Cardiac muscle cell (in vitro differentiated cells and primary cell): ENCODE measurements around the gene TXNRD2. TPM values are rescaled to one million over a fixed set of nuclear protein-coding genes. Genes with fewer than 3 reads are reported as not detected.
"Not testable (repeated sequence)": the region's sequence is repeated elsewhere in the genome, so short reads cannot be mapped to it uniquely, and the experiment has no call there.

ENCODE experiments used
- DNase-seq, 2 donors: peaks; one replicate each; pipeline versions ENCODE4 v3.0.0 to v3.0.0-alpha.2; 2010 to 2017; ENCODE audit warnings: low read depth in 1 of 2, low spot score in 1 of 2
- H3K27ac ChIP-seq: fragments of 200-600 bp; sonication (generic); 2 replicates; pipeline ENCODE4 v1.5.1; 2016
- H3K27me3 ChIP-seq: fragments of 200-600 bp; sonication (generic); 2 replicates; pipeline ENCODE4 v1.6.0; 2016; ENCODE audit warnings: control low read depth
- H3K36me3 ChIP-seq: fragments of 200-600 bp; sonication (generic); 2 replicates; pipeline ENCODE4 v1.5.1; 2016; ENCODE audit warnings: control low read depth
- H3K4me1 ChIP-seq: fragments of 200-600 bp; sonication (generic); 2 replicates; pipeline ENCODE4 v1.8.1; 2017; ENCODE audit warnings: low read depth, mild to moderate bottlenecking, mixed run types
- H3K4me3 ChIP-seq: fragments of 200-600 bp; sonication (generic); 2 replicates; pipeline ENCODE4 v1.5.1; 2016; ENCODE audit warnings: mild to moderate bottlenecking
- H3K9me3 ChIP-seq: fragments of 200-600 bp; sonication (generic); 2 replicates; pipeline ENCODE4 v1.5.1; 2017; ENCODE audit warnings: low read depth, mild to moderate bottlenecking, control low read depth
- CTCF ChIP-seq: IDR thresholded peaks from 2 replicates; pipeline ENCODE4 v1.5.1; 2012; ENCODE audit warnings: low read depth, mild to moderate bottlenecking, low read length
- polyA plus RNA-seq: library from polyadenylated mRNA; unstranded; fragments of >200 nt; fragmentation: Nextera tagmentation; extraction: Ambion mirVana; gene quantifications from 2 replicates; pipeline ENCODE4 v1.2.1, GENCODE V29; 2016
- total RNA-seq: library from RNA; depleted of rRNA; stranded (reverse); fragments of >200 nt; gene quantifications from 2 replicates; pipeline ENCODE4 v1.2.3, GENCODE V29; 2016

The TXNRD2 gene
- total and polyA plus RNA-seq, 2 experiments from 2014 or later = 15.6 to 21.2 TPM

GRCh38 chr22:19913337-19913936 lies 28.2 kb downstream of the TXNRD2 start:
- no peaks in the 10 kb centered on the region for H3K27me3 ChIP-seq
- no peak overlapping the region for H3K4me3 ChIP-seq
- no peak overlapping the region for H3K27ac ChIP-seq
- no peaks in the 10 kb centered on the region for H3K36me3 ChIP-seq
- no peak for DNase-seq
- no peaks in the 10 kb centered on the region for H3K4me1 ChIP-seq
- no peak for TF ChIP-seq CTCF
- no peaks in the 10 kb centered on the region for H3K9me3 ChIP-seq

GRCh38 chr22:19912271-19912999 lies 29.2 kb downstream of the TXNRD2 start:
- no peak for DNase-seq
- no peaks in the 10 kb centered on the region for H3K36me3 ChIP-seq

GRCh38 chr22:19911540-19912270 lies 29.9 kb downstream of the TXNRD2 start:
- H3K36me3 ChIP-seq = no peaks in the 10 kb centered on the region
- no peaks in the 10 kb centered on the region for H3K4me1 ChIP-seq
- no peak for DNase-seq
- TF ChIP-seq CTCF = no peak
- no peak overlapping the region for H3K4me3 ChIP-seq
- no peaks in the 10 kb centered on the region for H3K9me3 ChIP-seq
- no peak overlapping the region for H3K27ac ChIP-seq
- H3K27me3 ChIP-seq = no peaks in the 10 kb centered on the region

More at GRCh38 chr22:19912271-19912999, 29.2 kb downstream of the TXNRD2 start:
- no peak for TF ChIP-seq CTCF
- no peak overlapping the region for H3K27ac ChIP-seq
- no peaks in the 10 kb centered on the region for H3K27me3 ChIP-seq
- no peaks in the 10 kb centered on the region for H3K4me1 ChIP-seq
- no peaks in the 10 kb centered on the region for H3K9me3 ChIP-seq
- no peak overlapping the region for H3K4me3 ChIP-seq

GRCh38 chr22:19910180-19910744 lies 31.4 kb downstream of the TXNRD2 start:
- DNase-seq = no peak
- H3K9me3 ChIP-seq = no peaks in the 10 kb centered on the region
- no peak overlapping the region for H3K4me3 ChIP-seq
- no peak for TF ChIP-seq CTCF
- peaks cover under 1% of the 10 kb centered on the region for H3K4me1 ChIP-seq
- no peaks in the 10 kb centered on the region for H3K27me3 ChIP-seq
- no peaks in the 10 kb centered on the region for H3K36me3 ChIP-seq
- no peak overlapping the region for H3K27ac ChIP-seq

- Histone ChIP-seq H3K9me3 (no peaks in the 10 kb centered on the region), H3K4me3 (no peak overlapping the region), H3K27ac (no peak overlapping the region), H3K27me3 (no peaks in the 10 kb centered on the region), H3K4me1 (peaks cover 3% of the 10 kb centered on the region), H3K36me3 (no peaks in the 10 kb centered on the region)
- peak; percentile 89 for TF ChIP-seq CTCF
- peak; percentile 85 for DNase-seq
These were observed 32.1 kb downstream of the TXNRD2 start for GRCh38 chr22:19909350-19910179.

- H3K27ac ChIP-seq, H3K4me3 ChIP-seq, H3K9me3 ChIP-seq, H3K27me3 ChIP-seq, H3K36me3 ChIP-seq, DNase-seq: not testable (repeated sequence)
- H3K4me1 ChIP-seq = peaks cover 11% of the 10 kb centered on the region
These were observed 33.7 kb downstream of the TXNRD2 start for GRCh38 chr22:19907902-19908301.

GRCh38 chr22:19906864-19907263 lies 34.8 kb downstream of the TXNRD2 start:
- H3K9me3 ChIP-seq, H3K27me3 ChIP-seq, H3K4me3 ChIP-seq, H3K36me3 ChIP-seq, DNase-seq, H3K27ac ChIP-seq: not testable (repeated sequence)
- H3K4me1 ChIP-seq = peaks cover 11% of the 10 kb centered on the region
